Cardiac fibroblast (primary cell): ENCODE data around the gene UFC1.

Experiments
- DNase-seq, 2 donors: peaks; one replicate each; pipeline versions ENCODE4 v3.0.0 to v3.0.0-alpha.2; 2010; ENCODE audit warnings: low read depth in 2 of 2
- H3K4me3 ChIP-seq, 2 donors: replicated peaks in 1 of 2; 1 replicate in 1 of 2; 2 replicates in 1 of 2; pipeline ENCODE4 v1.5.1; 2011; ENCODE audit warnings: low read depth in 2 of 2, low read length in 2 of 2, mild to moderate bottlenecking in 2 of 2, moderate library complexity in 1 of 2
- TF ChIP-seq, protein P1 (sequence below): IDR thresholded peaks from one replicate; pipeline ENCODE4 v1.5.1; 2011; ENCODE audit warnings: low read depth, mild to moderate bottlenecking, low read length, inconsistent platforms

The UFC1 gene

GRCh38 chr1:161175771-161176453 is 22.1 kb downstream of the UFC1 start:
- TF ChIP-seq, protein P1, sequence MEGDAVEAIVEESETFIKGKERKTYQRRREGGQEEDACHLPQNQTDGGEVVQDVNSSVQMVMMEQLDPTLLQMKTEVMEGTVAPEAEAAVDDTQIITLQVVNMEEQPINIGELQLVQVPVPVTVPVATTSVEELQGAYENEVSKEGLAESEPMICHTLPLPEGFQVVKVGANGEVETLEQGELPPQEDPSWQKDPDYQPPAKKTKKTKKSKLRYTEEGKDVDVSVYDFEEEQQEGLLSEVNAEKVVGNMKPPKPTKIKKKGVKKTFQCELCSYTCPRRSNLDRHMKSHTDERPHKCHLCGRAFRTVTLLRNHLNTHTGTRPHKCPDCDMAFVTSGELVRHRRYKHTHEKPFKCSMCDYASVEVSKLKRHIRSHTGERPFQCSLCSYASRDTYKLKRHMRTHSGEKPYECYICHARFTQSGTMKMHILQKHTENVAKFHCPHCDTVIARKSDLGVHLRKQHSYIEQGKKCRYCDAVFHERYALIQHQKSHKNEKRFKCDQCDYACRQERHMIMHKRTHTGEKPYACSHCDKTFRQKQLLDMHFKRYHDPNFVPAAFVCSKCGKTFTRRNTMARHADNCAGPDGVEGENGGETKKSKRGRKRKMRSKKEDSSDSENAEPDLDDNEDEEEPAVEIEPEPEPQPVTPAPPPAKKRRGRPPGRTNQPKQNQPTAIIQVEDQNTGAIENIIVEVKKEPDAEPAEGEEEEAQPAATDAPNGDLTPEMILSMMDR: no peak
- peak overlapping the region; percentile 96 to 98 for H3K4me3 ChIP-seq
- DNase-seq: no peak

DNA sequence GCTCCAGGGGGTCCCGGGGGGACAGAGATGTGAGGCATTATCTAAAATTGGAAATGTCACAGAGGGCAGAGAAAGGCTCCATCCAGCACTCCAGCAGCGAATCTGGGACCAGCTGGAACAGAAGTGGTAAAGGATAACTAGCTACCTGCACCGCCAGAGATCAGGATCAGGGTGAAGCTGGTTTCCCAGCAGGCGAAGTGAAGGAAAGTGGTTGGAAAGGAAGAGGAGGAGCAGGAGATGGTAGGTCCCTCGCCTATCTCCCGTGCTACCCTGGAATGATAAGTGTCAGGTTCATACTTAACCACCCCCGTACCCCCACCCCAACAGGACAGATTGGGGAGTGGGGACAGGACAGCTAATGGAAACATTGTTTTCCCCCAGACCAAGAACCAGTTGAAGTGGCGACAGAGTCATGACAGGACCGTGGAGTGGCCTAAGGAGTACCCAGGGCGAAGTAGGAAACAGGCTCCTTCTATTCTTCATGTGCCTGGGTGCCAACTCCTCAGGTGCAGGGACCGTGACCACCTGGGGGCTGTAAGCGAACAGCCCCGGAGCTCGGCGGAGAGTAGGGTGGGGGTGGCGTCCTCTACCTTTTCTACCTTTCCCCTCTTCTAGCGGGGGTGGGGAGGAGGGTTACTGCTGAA is 22.8 kb downstream of the UFC1 start:
- DNase-seq: no peak
- TF ChIP-seq, protein P1: no peak
- H3K4me3 ChIP-seq: peak overlapping the region; percentile 96 to 98

DNA sequence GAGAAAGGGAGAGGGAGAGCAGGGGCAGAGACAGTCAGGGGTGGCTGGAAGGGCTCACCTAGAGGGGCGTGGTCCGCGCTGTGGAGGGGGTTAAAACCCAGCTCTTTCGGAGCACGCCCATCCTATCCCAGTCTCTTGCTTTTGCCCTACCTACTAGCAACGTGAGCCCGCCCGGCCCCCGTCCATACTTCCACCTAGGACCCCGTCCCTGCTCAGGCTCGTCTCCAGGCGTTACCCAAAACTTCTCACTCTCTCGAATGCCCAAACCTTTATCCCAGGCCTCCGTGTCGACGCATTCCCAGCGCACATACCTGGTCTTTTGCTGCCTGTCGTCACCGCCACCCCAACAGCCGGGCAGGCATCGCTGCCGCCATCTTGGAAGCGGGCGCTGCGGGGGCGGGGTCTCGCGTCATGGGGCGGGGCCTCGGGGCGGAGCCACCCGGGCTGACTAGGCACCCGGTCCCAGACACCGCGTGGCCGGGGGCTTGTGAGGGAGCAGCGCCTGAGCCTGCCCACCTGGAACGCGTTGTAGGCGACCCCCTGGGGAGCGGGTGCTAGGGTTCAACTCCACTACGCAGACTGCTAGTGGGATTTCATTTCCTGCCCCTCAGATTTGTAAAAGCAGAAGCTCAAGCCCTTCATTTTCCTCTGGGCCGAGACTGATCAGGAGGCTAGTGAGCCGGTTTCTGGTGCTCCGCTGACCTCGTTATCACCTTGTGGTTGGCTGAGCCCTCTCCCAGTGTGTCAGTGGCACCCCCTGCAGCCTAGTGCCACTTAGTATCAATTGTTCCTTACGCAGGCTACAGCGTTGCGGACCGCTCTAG is 23.5 kb downstream of the UFC1 start, which contains the start of gene B4GALT3:
Gene B4GALT3 (minus strand): TSS at position 396 of the 824 bp plus-strand sequence. CDS start 1,447 bp downstream, outside the sequence.
- DNase-seq: peak; percentile 78 to 80
- TF ChIP-seq, protein P1: no peak
- peak within 1 kb of the TSS; percentile 96 to 98 for H3K4me3 ChIP-seq

DNA sequence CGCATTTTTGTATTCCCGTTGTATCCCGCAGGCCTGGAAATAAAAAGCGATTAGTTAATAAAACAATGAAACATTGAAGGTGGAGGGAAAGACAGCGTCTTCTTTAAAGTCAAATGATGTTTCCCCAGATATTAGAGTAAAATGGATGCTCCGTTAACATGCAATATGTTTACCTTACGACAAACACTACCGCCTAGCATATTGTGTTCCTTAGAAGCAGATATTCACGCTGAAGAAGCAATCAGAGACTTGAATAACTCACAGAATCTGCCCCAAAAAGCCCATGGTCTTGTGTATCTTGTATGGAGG is 24.1 kb downstream of the UFC1 start:
- no peak overlapping the region for H3K4me3 ChIP-seq
- no peak for DNase-seq
- TF ChIP-seq, protein P1: no peak

DNA sequence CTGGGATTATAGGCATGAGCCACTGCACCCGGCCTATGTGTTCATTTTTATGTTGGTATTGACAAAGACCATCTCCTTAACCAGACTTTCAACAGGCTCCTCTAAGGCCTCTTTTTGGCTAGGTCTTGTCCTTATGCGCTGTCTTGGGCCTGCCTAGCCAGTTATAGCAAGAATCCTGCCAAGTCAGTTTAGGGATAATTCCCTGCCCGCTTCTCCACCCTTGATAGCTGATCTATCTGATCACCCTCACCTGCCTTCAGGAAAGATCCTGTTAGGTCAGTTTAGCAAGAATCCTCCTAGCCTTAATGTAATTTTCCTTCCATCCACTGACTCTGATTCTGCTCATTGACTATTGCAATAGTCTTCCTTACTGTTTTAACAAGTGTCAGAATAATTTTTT is 25.9 kb downstream of the UFC1 start:
- no peak for DNase-seq
- TF ChIP-seq, protein P1: no peak
- no peak overlapping the region for H3K4me3 ChIP-seq

- TF ChIP-seq, protein P1: peak; percentile 35
- peak; percentile 47 to 55 for DNase-seq
Observed at GRCh38 chr1:161180639-161181038, 26.9 kb downstream of the UFC1 start.

More at GRCh38 chr1:161180639-161181038, 26.9 kb downstream of the UFC1 start:
- no peak overlapping the region for H3K4me3 ChIP-seq
